Upper lobe of left lung (tissue), 6 donors: ENCODE measurements around the gene GJD4. TPM values are rescaled to one million over a fixed set of nuclear protein-coding genes. Genes with fewer than 3 reads are reported as not detected.
A peak's percentile ranks its signal among the peaks of the same experiment; 100 is the strongest.

Experiments
- ATAC-seq, 2 donors: fragments of 200-7000 bp; cut with Tn5 transposase; one replicate each; pipeline ENCODE4 v1.9.1; 2022; ENCODE audit warnings: mild to moderate bottlenecking in 2 of 2, moderate library complexity in 2 of 2; ENCODE audit not compliant: low FRiP score in 2 of 2
- DNase-seq, 2 donors: peaks; one replicate each; pipeline ENCODE4 v3.0.0-alpha.2; 2019 to 2020
- H3K27ac ChIP-seq, 4 donors: fragments of 200-600 bp; sonication (generic); one replicate each; pipeline ENCODE4 v1.5.1; 2016 to 2019
- H3K27me3 ChIP-seq, 4 donors: fragments of 200-600 bp; sonication (generic); one replicate each; pipeline ENCODE4 v1.5.1; 2017 to 2019
- H3K36me3 ChIP-seq, 4 donors: fragments of 200-600 bp; sonication (generic); one replicate each; pipeline ENCODE4 v1.5.1; 2016 to 2019
- H3K4me1 ChIP-seq, 4 donors: fragments of 200-600 bp; sonication (generic); one replicate each; pipeline ENCODE4 v1.5.1; 2018 to 2019
- H3K4me3 ChIP-seq, 4 donors: fragments of 200-600 bp; sonication (generic); one replicate each; pipeline ENCODE4 v1.5.1; 2017 to 2019; ENCODE audit warnings: mild to moderate bottlenecking in 2 of 4, moderate library complexity in 1 of 4
- H3K9me3 ChIP-seq, 4 donors: fragments of 200-600 bp; sonication (generic); one replicate each; pipeline ENCODE4 v1.5.1; 2018 to 2019
- EP300 ChIP-seq, 4 donors: sonication (generic); formaldehyde crosslinking; IDR thresholded peaks; one replicate each; pipeline ENCODE4 v1.5.1; 2017; ENCODE audit warnings: antibody characterized with exemption in 4 of 4, control low read depth in 2 of 4
- POLR2A ChIP-seq, 4 donors: fragments of 450-650 bp; IDR thresholded peaks; one replicate each; pipeline ENCODE4 v1.5.1; 2016 to 2017; ENCODE audit warnings: antibody characterized with exemption in 4 of 4, mild to moderate bottlenecking in 2 of 4
- POLR2AphosphoS5 ChIP-seq, 2 donors: sonication (generic); formaldehyde crosslinking; IDR thresholded peaks; one replicate each; pipeline ENCODE4 v1.5.1; 2017; ENCODE audit warnings: antibody characterized with exemption in 2 of 2
- WGBS, 2 donors: methylation state at CpG; one replicate each; pipeline ENCODE4 v1.1.5; 2017 to 2018; 5-methylcytosine and 5-hydroxymethylcytosine counted together
- total RNA-seq, 6 donors: library from RNA; depleted of rRNA in 4 of 6; stranded (reverse); fragments of >200 nt in 4 of 6; gene quantifications; one replicate each; pipeline versions ENCODE4 v1.1.0 to v1.2.1, GENCODE V29; 2016 to 2021
- TF ChIP-seq, protein P1 (sequence below), 6 experiments: fragments of 450-650 bp in 4 of 6; fragments of 200-600 bp in 2 of 6; sonication (generic) in 2 of 6; IDR thresholded peaks; one replicate each; pipeline ENCODE4 v1.5.1; 2016 to 2019; ENCODE audit warnings: antibody characterized with exemption in 6 of 6
- donor health status: DM: no; HTN: no; CAD: no; lungs with moderate emphysema.
- donor health status: DM: no; HTN: yes; CAD: no; lungs with severe emphysema.

GJD4 gene
- total RNA-seq, 6 donors from 2014 or later = not detected

DNA sequence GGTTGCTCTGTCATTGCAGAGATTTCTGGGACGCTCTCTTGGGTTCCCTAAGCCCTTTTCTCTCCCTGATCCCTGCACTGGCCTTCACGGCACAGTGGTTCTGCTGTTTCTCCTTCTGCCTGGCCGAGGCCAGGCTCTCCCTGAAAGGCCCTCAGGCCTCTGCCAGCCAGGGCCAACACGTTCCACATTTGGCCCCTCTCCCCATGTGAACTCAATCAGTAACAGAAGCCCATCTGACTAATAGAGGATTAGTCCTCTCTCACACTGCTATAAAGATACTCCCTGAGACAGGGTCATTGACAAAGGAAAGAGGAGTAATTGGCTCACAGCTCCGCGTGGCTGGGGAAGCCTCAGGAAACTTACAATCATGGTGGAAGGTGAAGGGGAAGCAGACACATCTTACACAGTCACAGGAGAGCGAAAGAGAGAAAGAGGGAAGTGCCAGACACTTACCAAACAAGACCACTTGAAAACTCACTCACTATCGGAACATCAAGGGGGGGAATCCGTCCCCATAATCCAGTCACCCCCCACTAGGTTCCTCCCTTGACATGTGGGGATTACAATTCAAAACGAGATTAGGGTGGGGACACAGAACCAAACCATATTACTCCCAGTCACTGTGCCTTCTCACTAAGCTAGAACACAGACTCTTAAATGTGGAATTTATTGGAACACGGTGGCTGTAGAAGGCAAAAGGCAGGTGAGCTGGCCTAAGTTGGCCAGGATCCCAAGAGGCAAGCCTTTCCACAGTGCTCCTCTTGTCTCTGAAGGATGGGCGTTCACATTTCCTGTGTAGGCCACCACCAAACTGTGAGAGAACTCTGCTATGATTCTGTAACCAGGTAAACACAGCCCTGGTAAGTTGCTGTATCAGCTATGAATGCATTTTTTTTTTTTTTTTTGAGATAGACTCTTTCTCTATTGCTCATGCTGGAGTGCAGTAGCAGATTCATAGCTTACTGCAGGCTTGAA is 28.2 kb downstream of the GJD4 start:
- no peak for TF ChIP-seq EP300 (IDR thresholded peaks at IDR 0.05)
- TF ChIP-seq, protein P1, sequence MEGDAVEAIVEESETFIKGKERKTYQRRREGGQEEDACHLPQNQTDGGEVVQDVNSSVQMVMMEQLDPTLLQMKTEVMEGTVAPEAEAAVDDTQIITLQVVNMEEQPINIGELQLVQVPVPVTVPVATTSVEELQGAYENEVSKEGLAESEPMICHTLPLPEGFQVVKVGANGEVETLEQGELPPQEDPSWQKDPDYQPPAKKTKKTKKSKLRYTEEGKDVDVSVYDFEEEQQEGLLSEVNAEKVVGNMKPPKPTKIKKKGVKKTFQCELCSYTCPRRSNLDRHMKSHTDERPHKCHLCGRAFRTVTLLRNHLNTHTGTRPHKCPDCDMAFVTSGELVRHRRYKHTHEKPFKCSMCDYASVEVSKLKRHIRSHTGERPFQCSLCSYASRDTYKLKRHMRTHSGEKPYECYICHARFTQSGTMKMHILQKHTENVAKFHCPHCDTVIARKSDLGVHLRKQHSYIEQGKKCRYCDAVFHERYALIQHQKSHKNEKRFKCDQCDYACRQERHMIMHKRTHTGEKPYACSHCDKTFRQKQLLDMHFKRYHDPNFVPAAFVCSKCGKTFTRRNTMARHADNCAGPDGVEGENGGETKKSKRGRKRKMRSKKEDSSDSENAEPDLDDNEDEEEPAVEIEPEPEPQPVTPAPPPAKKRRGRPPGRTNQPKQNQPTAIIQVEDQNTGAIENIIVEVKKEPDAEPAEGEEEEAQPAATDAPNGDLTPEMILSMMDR (IDR thresholded peaks at IDR 0.05) = no peak
- TF ChIP-seq POLR2AphosphoS5 (IDR thresholded peaks at IDR 0.05) = no peak
- no peak for TF ChIP-seq POLR2A (IDR thresholded peaks at IDR 0.05)
- 47 to 53% methylated on average over 11 to 12 of the region's 12 CpGs for WGBS, 2 donors
- Histone ChIP-seq H3K36me3 (no peaks in the 10 kb centered on the region), H3K4me3 (no peak overlapping the region), H3K9me3 (no peaks in the 10 kb centered on the region), H3K27ac (no peak overlapping the region), H3K27me3 (no peaks in the 10 kb centered on the region), H3K4me1 (peaks cover 0 to 19% (median 10%) of the 10 kb centered on the region in 4 donors)
- DNase-seq = no peak
- peak in 1 of 2 donors; percentile 51 for ATAC-seq

DNA sequence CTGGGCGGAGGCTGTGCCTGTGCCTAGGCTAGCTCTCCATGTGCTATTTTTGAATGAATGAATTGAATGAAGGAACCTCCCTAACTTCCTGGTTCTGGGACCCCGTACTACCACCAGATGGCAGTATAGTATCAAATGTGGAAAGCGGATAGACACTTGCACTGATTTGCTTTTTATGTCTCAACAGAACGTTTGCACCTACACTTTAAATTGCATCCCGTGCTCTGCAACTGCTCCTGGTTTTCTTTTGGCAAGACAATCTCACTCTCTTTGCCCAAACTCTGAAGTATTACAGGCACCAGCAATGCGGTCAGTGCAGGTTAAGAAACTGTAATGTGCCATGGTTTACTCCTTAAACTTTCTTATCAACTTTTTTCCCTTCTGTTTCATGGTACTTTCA is 30.4 kb downstream of the GJD4 start:
- no peak for DNase-seq
- ATAC-seq = peak; percentile 80 to 82
- TF ChIP-seq, protein P1 (IDR thresholded peaks at IDR 0.05) = peak; percentile 67 to 89 (median 80)
- no peak for TF ChIP-seq EP300 (IDR thresholded peaks at IDR 0.05)

DNA sequence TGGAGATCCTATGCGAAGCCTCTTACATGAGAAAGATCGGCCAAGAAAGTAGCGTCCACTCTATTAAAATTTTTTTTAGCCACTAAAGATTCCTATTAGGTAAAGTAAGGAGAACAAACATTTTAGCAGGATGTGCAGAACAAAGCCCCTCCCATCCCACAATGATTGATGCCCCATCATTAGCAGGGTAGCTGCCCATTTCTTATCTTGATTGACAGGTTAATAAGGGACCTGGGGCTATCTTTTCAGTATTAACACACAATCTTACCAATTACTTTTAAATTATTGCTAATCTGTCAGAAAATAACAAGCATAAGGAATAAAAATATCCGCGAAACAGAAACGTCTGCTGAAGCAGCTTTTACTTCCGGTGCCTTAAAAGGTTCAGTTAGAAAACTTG is 31.8 kb downstream of the GJD4 start:
- no peak for TF ChIP-seq POLR2AphosphoS5 (IDR thresholded peaks at IDR 0.05)
- no peak for TF ChIP-seq POLR2A (IDR thresholded peaks at IDR 0.05)
- TF ChIP-seq EP300 (IDR thresholded peaks at IDR 0.05) = no peak
- TF ChIP-seq, protein P1 (IDR thresholded peaks at IDR 0.05) = no peak
- DNase-seq (no peak), ATAC-seq (no peak)
- no peak overlapping the region for H3K4me3 ChIP-seq
- peaks cover 15 to 49% (median 21%) of the 10 kb centered on the region in 4 donors for H3K4me1 ChIP-seq
- peaks cover 0 to 6% (median under 1%) of the 10 kb centered on the region in 4 donors for H3K27me3 ChIP-seq
- H3K27ac ChIP-seq = no peak overlapping the region
- H3K36me3 ChIP-seq = no peaks in the 10 kb centered on the region
- 35 to 39% methylated on average over 7 of the region's 7 CpGs for WGBS, 2 donors
- no peaks in the 10 kb centered on the region for H3K9me3 ChIP-seq

More for the DNA sequence above, 30.4 kb downstream of the GJD4 start:
- 14 to 15% methylated on average over 6 of the region's 6 CpGs for WGBS, 2 donors
- no peaks in the 10 kb centered on the region for H3K36me3 ChIP-seq
- no peaks in the 10 kb centered on the region for H3K9me3 ChIP-seq
- no peak overlapping the region for H3K27ac ChIP-seq
- H3K4me1 ChIP-seq = peaks cover 7 to 38% (median 18%) of the 10 kb centered on the region in 4 donors
- H3K27me3 ChIP-seq = peaks cover 0 to 2% (median 0%) of the 10 kb centered on the region in 4 donors
- H3K4me3 ChIP-seq = no peak overlapping the region

DNA sequence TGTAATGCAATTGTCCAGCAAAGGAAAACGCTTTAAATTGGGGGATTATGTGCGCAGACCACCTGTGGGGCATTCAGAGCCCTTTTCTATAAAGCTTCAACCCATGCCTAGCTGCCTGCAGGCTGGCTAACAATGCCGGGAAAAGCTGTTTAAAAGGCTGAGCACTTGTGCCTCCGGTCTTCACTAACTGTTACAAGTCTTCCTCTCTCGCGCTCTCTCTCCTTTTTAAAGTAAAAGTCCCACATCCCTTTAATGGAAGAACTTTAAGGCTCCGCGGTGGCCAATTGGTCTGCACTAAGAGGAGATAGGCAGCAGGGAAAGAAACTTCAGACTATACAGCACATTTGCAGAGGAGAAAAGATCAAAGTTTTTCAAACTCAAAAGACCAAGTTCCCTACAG is 32.3 kb downstream of the GJD4 start:
- H3K4me1 ChIP-seq = peaks cover 16 to 52% (median 22%) of the 10 kb centered on the region in 4 donors
- H3K27ac ChIP-seq = no peak overlapping the region
- 32 to 38% methylated on average over 8 of the region's 8 CpGs for whole genome bisulfite sequencing, 2 donors
- no peaks in the 10 kb centered on the region for H3K9me3 ChIP-seq
- H3K36me3 ChIP-seq = no peaks in the 10 kb centered on the region
- H3K27me3 ChIP-seq = peaks cover 0 to 12% (median under 1%) of the 10 kb centered on the region in 4 donors
- no peak overlapping the region for H3K4me3 ChIP-seq
- TF ChIP-seq, protein P1 (IDR thresholded peaks at IDR 0.05) = no peak
- TF ChIP-seq POLR2A (IDR thresholded peaks at IDR 0.05) (no peak), POLR2AphosphoS5 (IDR thresholded peaks at IDR 0.05) (no peak), EP300 (IDR thresholded peaks at IDR 0.05) (no peak)
- ATAC-seq (no peak), DNase-seq (no peak)
